Endothelial cell of umbilical vein (primary cell): ENCODE results near the gene KAZN.

Experiments used
- EZH2 ChIP-seq: IDR thresholded peaks from 2 replicates; pipeline ENCODE4 v1.6.1; 2012; ENCODE audit warnings: borderline replicate concordance, low read depth, mild to moderate bottlenecking, moderate library complexity, low read length, inconsistent platforms; ENCODE audit not compliant: severe bottlenecking
- FOS ChIP-seq: IDR thresholded peaks from 2 replicates; pipeline ENCODE4 v1.6.1; 2011; ENCODE audit warnings: mild to moderate bottlenecking, low read length, moderate library complexity, borderline replicate concordance; ENCODE audit not compliant: insufficient read depth
- JUN ChIP-seq: IDR thresholded peaks from 2 replicates; pipeline ENCODE4 v1.6.1; 2011; ENCODE audit warnings: borderline replicate concordance, low read depth; ENCODE audit not compliant: insufficient read length, insufficient read depth
- POLR2A ChIP-seq: IDR thresholded peaks from 2 replicates; pipeline ENCODE4 v1.6.1; 2012; ENCODE audit warnings: low read depth, mild to moderate bottlenecking, control low read depth, low read length
- POLR2AphosphoS5 ChIP-seq: IDR thresholded peaks from 2 replicates; pipeline ENCODE4 v1.6.1; 2012; ENCODE audit warnings: low read depth, mild to moderate bottlenecking, control low read depth, low read length, moderate library complexity; ENCODE audit not compliant: insufficient read depth
- TF ChIP-seq, protein P1 (sequence below), 2 donors: IDR thresholded peaks; 1 replicate in 1 of 2; 2 replicates in 1 of 2; pipeline ENCODE4 v1.5.1; 2011; ENCODE audit warnings: low read length in 2 of 2, mild to moderate bottlenecking in 2 of 2, moderate library complexity in 2 of 2, control low read depth in 1 of 2, inconsistent platforms in 1 of 2, low read depth in 1 of 2; ENCODE audit not compliant: insufficient read depth in 1 of 2; ENCODE audit errors: extremely low read depth in 1 of 2
- TF ChIP-seq, protein P2 (sequence below): IDR thresholded peaks from 2 replicates; pipeline ENCODE4 v1.6.1; 2011; ENCODE audit not compliant: insufficient read depth, insufficient read length

DNA sequence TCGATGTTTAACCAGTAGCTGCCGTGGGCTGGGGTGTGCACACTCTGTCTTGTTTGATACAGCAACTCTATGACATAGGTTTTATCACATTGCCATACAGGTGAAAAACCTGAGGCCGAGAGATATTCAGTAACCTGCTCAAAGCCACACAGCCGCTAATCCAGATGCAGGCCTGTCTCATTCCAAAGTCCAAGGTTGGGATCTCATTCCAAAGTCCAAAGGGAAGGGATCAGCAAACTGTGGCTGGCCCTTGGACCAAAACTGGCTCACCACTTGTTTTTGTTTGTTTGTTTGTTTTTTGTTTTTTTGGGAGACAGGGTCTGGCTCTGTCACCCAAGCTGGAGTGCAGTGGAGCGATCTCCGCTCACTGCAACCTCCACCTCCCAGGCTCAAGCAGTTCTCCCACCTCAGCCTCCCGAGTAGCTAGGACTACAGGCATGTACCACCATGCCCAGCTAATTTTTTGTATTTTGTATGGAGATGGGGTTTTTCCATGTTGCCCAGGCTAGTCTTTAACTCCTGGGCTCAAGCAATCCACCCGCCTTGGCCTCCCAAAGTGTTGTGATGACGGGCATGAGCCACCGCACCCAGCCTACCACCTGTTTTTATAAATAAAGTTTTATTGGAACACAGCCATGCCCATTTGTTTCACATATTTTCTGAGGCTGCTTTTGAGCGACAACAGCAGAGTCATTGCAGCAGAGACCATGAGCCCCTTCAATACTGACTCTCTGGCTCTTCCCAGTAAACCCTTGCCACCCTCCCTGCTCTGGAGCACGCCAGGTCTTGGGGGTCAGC, 391.6 kb downstream of the KAZN start:
- TF ChIP-seq, protein P1, sequence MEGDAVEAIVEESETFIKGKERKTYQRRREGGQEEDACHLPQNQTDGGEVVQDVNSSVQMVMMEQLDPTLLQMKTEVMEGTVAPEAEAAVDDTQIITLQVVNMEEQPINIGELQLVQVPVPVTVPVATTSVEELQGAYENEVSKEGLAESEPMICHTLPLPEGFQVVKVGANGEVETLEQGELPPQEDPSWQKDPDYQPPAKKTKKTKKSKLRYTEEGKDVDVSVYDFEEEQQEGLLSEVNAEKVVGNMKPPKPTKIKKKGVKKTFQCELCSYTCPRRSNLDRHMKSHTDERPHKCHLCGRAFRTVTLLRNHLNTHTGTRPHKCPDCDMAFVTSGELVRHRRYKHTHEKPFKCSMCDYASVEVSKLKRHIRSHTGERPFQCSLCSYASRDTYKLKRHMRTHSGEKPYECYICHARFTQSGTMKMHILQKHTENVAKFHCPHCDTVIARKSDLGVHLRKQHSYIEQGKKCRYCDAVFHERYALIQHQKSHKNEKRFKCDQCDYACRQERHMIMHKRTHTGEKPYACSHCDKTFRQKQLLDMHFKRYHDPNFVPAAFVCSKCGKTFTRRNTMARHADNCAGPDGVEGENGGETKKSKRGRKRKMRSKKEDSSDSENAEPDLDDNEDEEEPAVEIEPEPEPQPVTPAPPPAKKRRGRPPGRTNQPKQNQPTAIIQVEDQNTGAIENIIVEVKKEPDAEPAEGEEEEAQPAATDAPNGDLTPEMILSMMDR (IDR thresholded peaks at IDR 0.05; ENCODE audit: extremely low read depth in 1 of 2, insufficient read depth in 1 of 2, low read depth in 1 of 2, low read length in 2 of 2) = no peak
- TF ChIP-seq EZH2 = no peak
- no peak for TF ChIP-seq JUN
- no peak for TF ChIP-seq POLR2AphosphoS5
- no peak for TF ChIP-seq POLR2A
- TF ChIP-seq, protein P2, sequence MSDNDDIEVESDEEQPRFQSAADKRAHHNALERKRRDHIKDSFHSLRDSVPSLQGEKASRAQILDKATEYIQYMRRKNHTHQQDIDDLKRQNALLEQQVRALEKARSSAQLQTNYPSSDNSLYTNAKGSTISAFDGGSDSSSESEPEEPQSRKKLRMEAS = no peak
- TF ChIP-seq FOS = no peak
